Measurements from ENCODE around the gene HES4.

HES4 gene

GRCh38 chr1:951364-951763, 48.5 kb downstream of the HES4 start:
- DNase-seq (ENCODE audit: low read depth, low spot score): no peak

- DNase-seq (ENCODE audit: low read depth, low spot score): no peak
Observed at GRCh38 chr1:950881-951280, 49.0 kb downstream of the HES4 start.

GRCh38 chr1:950268-950667, 49.6 kb downstream of the HES4 start:
- DNase-seq (ENCODE audit: low read depth, low spot score): no peak
